Endodermal cell (in vitro differentiated cells): ENCODE data around the gene CLTCL1. TPM values are rescaled to one million over a fixed set of nuclear protein-coding genes. Genes with fewer than 3 reads are reported as not detected.

ENCODE experiments used
- DNase-seq: peaks from one replicate; pipeline ENCODE4 v3.0.0-alpha.2; 2017
- H3K27ac ChIP-seq: 2 replicates; pipeline ENCODE4 v1.5.1; 2013; ENCODE audit warnings: mild to moderate bottlenecking, low read depth, low read length, moderate library complexity
- H3K27me3 ChIP-seq: 2 replicates; pipeline ENCODE4 v1.6.1; 2013; ENCODE audit warnings: mild to moderate bottlenecking, low read length, moderate library complexity; ENCODE audit not compliant: insufficient read depth, control insufficient read depth, poor library complexity, severe bottlenecking
- H3K36me3 ChIP-seq: 2 replicates; pipeline ENCODE4 v1.7.0; 2013; ENCODE audit warnings: mild to moderate bottlenecking, low read length, moderate library complexity; ENCODE audit not compliant: control insufficient read depth, insufficient read depth
- H3K4me1 ChIP-seq: one replicate; pipeline ENCODE4 v1.7.0; 2013; ENCODE audit warnings: low read length; ENCODE audit not compliant: control insufficient read depth, insufficient read depth
- H3K4me3 ChIP-seq: 2 replicates; pipeline ENCODE4 v1.5.1; 2013; ENCODE audit warnings: mild to moderate bottlenecking, low read length, moderate library complexity
- H3K9ac ChIP-seq: 2 replicates; pipeline ENCODE4 v1.6.1; 2013; ENCODE audit warnings: mild to moderate bottlenecking, low read length, moderate library complexity; ENCODE audit not compliant: poor library complexity, severe bottlenecking; ENCODE audit errors: extremely low read depth
- H3K9me3 ChIP-seq: 2 replicates; pipeline ENCODE4 v1.6.1; 2013; ENCODE audit warnings: mild to moderate bottlenecking, low read length, moderate library complexity; ENCODE audit not compliant: control insufficient read depth
- H3K27ac Mint-ChIP-seq: 2 replicates; pipeline ENCODE4 v1.8.0; 2020; ENCODE audit warnings: mixed read lengths
- H3K27me3 Mint-ChIP-seq: 2 replicates; pipeline ENCODE4 v1.8.0; 2021; ENCODE audit warnings: mild to moderate bottlenecking, mixed read lengths; ENCODE audit not compliant: insufficient read depth
- H3K36me3 Mint-ChIP-seq: 2 replicates; pipeline ENCODE4 v1.8.0; 2020; ENCODE audit warnings: low read depth, mixed read lengths
- H3K4me1 Mint-ChIP-seq: 2 replicates; pipeline ENCODE4 v1.8.0; 2020; ENCODE audit warnings: mixed read lengths
- H3K4me3 Mint-ChIP-seq: 2 replicates; pipeline ENCODE4 v1.8.0; 2020; ENCODE audit warnings: mild to moderate bottlenecking, moderate library complexity, mixed read lengths
- H3K9me3 Mint-ChIP-seq: 2 replicates; pipeline ENCODE4 v1.8.0; 2020; ENCODE audit warnings: mild to moderate bottlenecking, mixed read lengths
- WGBS, 2 experiments: methylation state at CpG; one replicate each; pipeline versions ENCODE4 v1.1.5 to v1.1.7; 2013; ENCODE audit warnings: missing lambda C conversion rate in 2 of 2, mixed read lengths in 1 of 2; ENCODE audit not compliant: insufficient coverage in 1 of 2, insufficient read length in 1 of 2; 5-methylcytosine and 5-hydroxymethylcytosine counted together
- total RNA-seq, 2 donors: library from RNA; stranded (reverse); fragmentation: NEBNext Ultra II Directional in 1 of 2; extraction: Animal tissue kit (Norgen Biotek cat#: 25700) in 1 of 2; gene quantifications; 2 replicates in 1 of 2; 3 replicates in 1 of 2; pipeline ENCODE4 v1.2.1, GENCODE V29; 2021
- TF ChIP-seq, protein P1 (sequence below): fragments of 200-600 bp; sonication (generic); conservative IDR thresholded peaks from 2 replicates; pipeline ENCODE4 v1.5.0; 2021; ENCODE audit warnings: antibody characterized with exemption, mild to moderate bottlenecking

The CLTCL1 gene
- total RNA-seq, 2 donors from 2014 or later: 11.8 to 14.4 TPM

DNA sequence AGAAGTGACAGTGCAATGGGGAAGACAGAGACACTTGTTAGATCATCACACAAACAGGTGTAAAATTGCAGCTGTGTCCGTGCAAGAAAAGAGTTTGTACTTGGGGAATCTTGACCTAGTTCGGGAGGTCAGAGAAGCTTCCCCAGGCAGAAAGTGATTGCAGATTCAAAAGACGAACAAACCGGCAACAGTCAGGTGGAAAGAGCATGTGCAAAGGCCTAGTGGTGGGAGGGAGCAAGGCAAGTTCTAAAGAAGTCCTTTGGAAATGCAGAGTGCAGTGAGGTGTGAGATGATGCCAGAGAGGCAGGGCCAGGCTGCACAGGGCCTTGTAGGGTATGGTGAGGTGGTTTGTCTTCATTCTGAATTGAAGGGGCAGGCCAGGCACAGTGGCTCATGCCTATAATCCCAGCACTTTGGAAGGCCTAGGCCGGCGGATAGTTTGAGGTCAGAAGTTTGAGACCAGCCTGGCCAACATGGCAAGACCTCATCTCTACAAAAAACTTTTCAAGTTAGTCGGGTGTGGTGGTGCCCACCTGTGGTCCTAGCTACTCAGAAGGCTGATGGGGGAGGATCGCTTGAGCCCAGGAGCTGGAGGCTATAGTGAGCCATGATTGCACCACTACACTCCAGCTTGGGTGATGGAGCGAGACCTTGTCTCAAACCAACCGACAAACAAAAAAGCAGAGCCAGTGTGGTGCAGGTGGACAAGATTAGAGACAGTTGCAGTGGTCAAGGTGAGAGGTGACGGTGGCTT lies 145.1 kb downstream of the CLTCL1 start:
- peaks cover 56% of the 10 kb centered on the region for H3K27me3 ChIP-seq

DNA sequence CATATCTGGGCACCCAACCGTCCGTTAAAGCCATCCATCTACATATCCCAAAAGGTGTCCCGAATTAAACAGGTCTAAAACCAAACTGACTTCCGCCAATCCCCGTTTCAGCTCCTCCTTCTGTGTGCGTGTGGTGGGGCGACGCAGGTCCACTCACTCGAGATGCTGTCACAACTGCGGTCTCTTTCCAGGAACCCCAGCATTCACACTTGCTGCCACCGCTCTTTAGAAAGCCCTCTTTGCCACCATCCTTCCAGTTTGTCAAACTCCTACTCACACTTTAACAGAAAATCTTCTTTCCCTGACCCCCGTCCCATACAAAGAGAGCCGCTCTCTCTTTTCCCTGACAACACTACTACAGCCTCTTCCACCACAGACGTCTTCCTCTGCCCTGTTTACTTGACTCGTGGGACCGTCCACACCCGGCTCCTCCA lies 147.5 kb downstream of the CLTCL1 start:
- H3K36me3 ChIP-seq: peaks cover 33% of the 10 kb centered on the region
- H3K4me3 ChIP-seq: peak overlapping the region; percentile 91
- DNase-seq: no peak
- H3K4me3 Mint-ChIP-seq: peak overlapping the region; percentile 94
- H3K27ac ChIP-seq: peak overlapping the region; percentile 47
- WGBS, 2 experiments: 7 to 9% methylated on average over 10 to 17 of the region's 17 CpGs
- H3K9me3 ChIP-seq: no peaks in the 10 kb centered on the region
- peaks cover 21% of the 10 kb centered on the region for H3K36me3 Mint-ChIP-seq
- H3K27me3 ChIP-seq: peaks cover 37% of the 10 kb centered on the region
- peaks cover 41% of the 10 kb centered on the region for H3K27me3 Mint-ChIP-seq
- H3K9me3 Mint-ChIP-seq: no peaks in the 10 kb centered on the region
- TF ChIP-seq, protein P1, sequence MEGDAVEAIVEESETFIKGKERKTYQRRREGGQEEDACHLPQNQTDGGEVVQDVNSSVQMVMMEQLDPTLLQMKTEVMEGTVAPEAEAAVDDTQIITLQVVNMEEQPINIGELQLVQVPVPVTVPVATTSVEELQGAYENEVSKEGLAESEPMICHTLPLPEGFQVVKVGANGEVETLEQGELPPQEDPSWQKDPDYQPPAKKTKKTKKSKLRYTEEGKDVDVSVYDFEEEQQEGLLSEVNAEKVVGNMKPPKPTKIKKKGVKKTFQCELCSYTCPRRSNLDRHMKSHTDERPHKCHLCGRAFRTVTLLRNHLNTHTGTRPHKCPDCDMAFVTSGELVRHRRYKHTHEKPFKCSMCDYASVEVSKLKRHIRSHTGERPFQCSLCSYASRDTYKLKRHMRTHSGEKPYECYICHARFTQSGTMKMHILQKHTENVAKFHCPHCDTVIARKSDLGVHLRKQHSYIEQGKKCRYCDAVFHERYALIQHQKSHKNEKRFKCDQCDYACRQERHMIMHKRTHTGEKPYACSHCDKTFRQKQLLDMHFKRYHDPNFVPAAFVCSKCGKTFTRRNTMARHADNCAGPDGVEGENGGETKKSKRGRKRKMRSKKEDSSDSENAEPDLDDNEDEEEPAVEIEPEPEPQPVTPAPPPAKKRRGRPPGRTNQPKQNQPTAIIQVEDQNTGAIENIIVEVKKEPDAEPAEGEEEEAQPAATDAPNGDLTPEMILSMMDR: no peak
- H3K27ac Mint-ChIP-seq: peak overlapping the region; percentile 88
- peaks cover 5% of the 10 kb centered on the region for H3K4me1 Mint-ChIP-seq
- H3K9ac ChIP-seq: peak overlapping the region; percentile 77
- H3K4me1 ChIP-seq: no peaks in the 10 kb centered on the region

More for the DNA sequence above, 145.1 kb downstream of the CLTCL1 start:
- Mint-ChIP-seq H3K36me3 (peaks cover 4% of the 10 kb centered on the region), H3K27me3 (peaks cover 57% of the 10 kb centered on the region), H3K27ac (no peak overlapping the region), H3K4me1 (peaks cover 8% of the 10 kb centered on the region), H3K9me3 (peaks cover 7% of the 10 kb centered on the region), H3K4me3 (no peak overlapping the region)
- no peak for DNase-seq
- Histone ChIP-seq H3K4me1 (no peaks in the 10 kb centered on the region), H3K4me3 (no peak overlapping the region), H3K9ac (no peak overlapping the region), H3K36me3 (peaks cover 9% of the 10 kb centered on the region), H3K27ac (no peak overlapping the region), H3K9me3 (peaks cover 4% of the 10 kb centered on the region)
- 85 to 87% methylated on average over 10 to 11 of the region's 11 CpGs for WGBS, 2 experiments
- TF ChIP-seq, protein P1: peak; percentile 39

DNA sequence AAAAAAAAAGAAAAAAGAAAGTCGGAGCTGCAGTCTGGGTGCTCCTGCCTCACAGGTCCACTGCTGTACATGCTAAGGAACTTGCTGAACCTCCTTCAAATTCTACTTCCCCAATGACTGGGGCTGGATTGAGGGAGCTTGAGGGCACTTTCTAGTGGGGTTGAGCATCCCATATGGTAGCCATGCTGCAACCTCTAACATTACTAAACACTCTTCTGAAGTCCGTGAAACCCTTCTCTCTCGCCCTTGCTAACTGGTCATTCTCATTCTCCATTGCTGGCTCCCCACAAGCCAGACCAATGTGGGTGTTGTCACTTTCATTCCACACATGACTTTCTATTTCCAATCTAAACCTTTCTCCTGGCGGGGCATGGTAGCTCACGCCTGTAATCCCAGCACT lies 148.3 kb downstream of the CLTCL1 start:
- H3K9me3 Mint-ChIP-seq: no peaks in the 10 kb centered on the region
- no peak overlapping the region for H3K27ac Mint-ChIP-seq
- TF ChIP-seq, protein P1: no peak

More for the DNA sequence above, 148.3 kb downstream of the CLTCL1 start:
- peaks cover 38% of the 10 kb centered on the region for H3K36me3 ChIP-seq
- H3K27me3 Mint-ChIP-seq: peaks cover 34% of the 10 kb centered on the region
- no peaks in the 10 kb centered on the region for H3K4me1 ChIP-seq
- H3K4me3 ChIP-seq: peak overlapping the region; percentile 91
- H3K27me3 ChIP-seq: peaks cover 29% of the 10 kb centered on the region
- H3K4me3 Mint-ChIP-seq: peak overlapping the region; percentile 94
- H3K4me1 Mint-ChIP-seq: peaks cover 5% of the 10 kb centered on the region
- no peak overlapping the region for H3K27ac ChIP-seq
- no peak overlapping the region for H3K9ac ChIP-seq
- DNase-seq: no peak
- 91 to 100% methylated on average over 2 to 4 of the region's 5 CpGs for WGBS, 2 experiments
- peaks cover 23% of the 10 kb centered on the region for H3K36me3 Mint-ChIP-seq
- H3K9me3 ChIP-seq: no peaks in the 10 kb centered on the region
